Measurements from ENCODE around the gene MCCC1. TPM values are rescaled to one million over a fixed set of nuclear protein-coding genes. Genes with fewer than 3 reads are reported as not detected.

Gene MCCC1
- total and polyA plus RNA-seq, 2 donors (not counting 1 experiment from before 2014, with no cell fraction given) = 12.9 to 36.3 TPM

- Mint-ChIP-seq H3K27ac (no peak overlapping the region), H3K4me3 (no peak overlapping the region), H3K9me3 (ENCODE audit: insufficient read depth) (no peaks in the 10 kb centered on the region), H3K4me1 (no peaks in the 10 kb centered on the region), H3K27me3 (no peaks in the 10 kb centered on the region)
- TF ChIP-seq EZH2 (IDR thresholded peaks at IDR 0.05; ENCODE audit: borderline replicate concordance, insufficient read depth, low read depth, low read length, poor library complexity, severe bottlenecking) (no peak), CTCF (IDR thresholded peaks at IDR 0.05) (no peak)
- ATAC-seq (ENCODE audit: low read depth) = no peak
- ChIA-PET POLR2A (no interaction called here), CTCF (no interaction called here)
- no peak overlapping the region for H3K27ac ChIP-seq (ENCODE audit: low read length in 2 of 2)
- no peak for DNase-seq
- H3K9ac ChIP-seq (ENCODE audit: low read length) = no peak overlapping the region
- no peaks in the 10 kb centered on the region for H3K27me3 ChIP-seq (replicated peaks in 1 of 4; ENCODE audit: control extremely low read depth in 1 of 4, control insufficient read depth in 3 of 4, insufficient read depth in 4 of 4, low read length in 3 of 4)
- H4K20me1 ChIP-seq (ENCODE audit: control insufficient read depth, insufficient read depth, low read length, poor library complexity, severe bottlenecking) = no peaks in the 10 kb centered on the region
- H3K4me3 ChIP-seq (ENCODE audit: control extremely low read depth in 1 of 5, extremely low read depth in 1 of 5, insufficient read depth in 1 of 5, low read depth in 2 of 5, low read length in 4 of 5) = no peak overlapping the region
- H3K4me2 ChIP-seq (replicated peaks; ENCODE audit: low read depth, low read length, poor library complexity, severe bottlenecking) = no peak overlapping the region
- no peak overlapping the region for H2AFZ ChIP-seq (ENCODE audit: insufficient read depth, low read depth, low read length, poor library complexity, severe bottlenecking)
- H3K4me1 ChIP-seq (ENCODE audit: control insufficient read depth in 2 of 2, insufficient read depth in 2 of 2, low read length in 2 of 2) = no peaks in the 10 kb centered on the region
- no CpG with 5 or more reads among the region's 2 CpGs for WGBS (ENCODE audit: insufficient coverage)
- peaks cover 4 to 5% of the 10 kb centered on the region in 2 experiments for H3K36me3 ChIP-seq (replicated peaks in 1 of 2; ENCODE audit: control extremely low read depth in 1 of 2, control insufficient read depth in 1 of 2, extremely low read depth in 1 of 2, insufficient read depth in 2 of 2, low read length in 1 of 2)
- no peaks in the 10 kb centered on the region for H3K79me2 ChIP-seq (ENCODE audit: control insufficient read depth, insufficient read depth, low read length)
- H3K9me3 ChIP-seq (ENCODE audit: control extremely low read depth in 1 of 3, control insufficient read depth in 2 of 3, insufficient read depth in 1 of 3, low read length in 2 of 3) = no peaks in the 10 kb centered on the region
- intact Hi-C loops (cut with micrococcal nuclease) = no loop called here
Observed at GRCh38 chr3:183058351-183058750, 40.9 kb downstream of the MCCC1 start.

DNA sequence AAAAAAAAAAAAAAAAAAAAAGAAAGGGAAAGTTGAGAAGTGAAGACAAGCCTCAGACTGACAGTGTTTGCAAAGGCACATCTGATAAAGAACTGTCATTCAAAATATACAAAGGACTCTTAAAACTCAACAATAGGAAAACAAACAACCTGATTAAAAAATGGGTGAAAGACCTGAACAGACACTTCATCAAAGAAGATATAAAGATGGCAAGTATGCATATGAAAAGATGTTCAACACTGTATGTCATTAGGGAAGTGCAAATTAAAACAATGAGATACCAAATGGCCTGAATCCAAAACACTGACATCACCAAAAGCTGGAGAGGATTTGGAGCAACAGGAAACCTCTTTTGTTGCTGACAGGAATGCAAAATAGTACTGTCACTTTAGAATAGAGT is 48.6 kb downstream of the MCCC1 start:
- H3K27ac ChIP-seq (ENCODE audit: low read length in 2 of 2) = no peak overlapping the region
- no peaks in the 10 kb centered on the region for H3K79me2 ChIP-seq (ENCODE audit: control insufficient read depth, insufficient read depth, low read length)
- H3K4me2 ChIP-seq (replicated peaks; ENCODE audit: low read depth, low read length, poor library complexity, severe bottlenecking) = no peak overlapping the region
- DNase-seq (no peak), ATAC-seq (ENCODE audit: low read depth) (no peak)
- peaks cover 9 to 21% of the 10 kb centered on the region in 2 experiments for H3K36me3 ChIP-seq (replicated peaks in 1 of 2; ENCODE audit: control extremely low read depth in 1 of 2, control insufficient read depth in 1 of 2, extremely low read depth in 1 of 2, insufficient read depth in 2 of 2, low read length in 1 of 2)
- H3K9ac ChIP-seq (ENCODE audit: low read length) = no peak overlapping the region
- no peak overlapping the region for H2AFZ ChIP-seq (ENCODE audit: insufficient read depth, low read depth, low read length, poor library complexity, severe bottlenecking)
- no peaks in the 10 kb centered on the region for H4K20me1 ChIP-seq (ENCODE audit: control insufficient read depth, insufficient read depth, low read length, poor library complexity, severe bottlenecking)
- Mint-ChIP-seq H3K9me3 (ENCODE audit: insufficient read depth) (no peaks in the 10 kb centered on the region), H3K27me3 (no peaks in the 10 kb centered on the region), H3K4me1 (peaks cover 17% of the 10 kb centered on the region), H3K27ac (no peak overlapping the region), H3K4me3 (no peak overlapping the region)
- H3K27me3 ChIP-seq (replicated peaks in 1 of 4; ENCODE audit: control extremely low read depth in 1 of 4, control insufficient read depth in 3 of 4, insufficient read depth in 4 of 4, low read length in 3 of 4) = no peaks in the 10 kb centered on the region
- POLR2A ChIA-PET = interaction anchor here (0.7 kb wide), 1 partner anchor 35 kb away, joined by 3 read pairs; no protein-coding TSS in a partner anchor
- CTCF ChIA-PET = no interaction called here
- no peak overlapping the region for H3K4me3 ChIP-seq (ENCODE audit: control extremely low read depth in 1 of 5, extremely low read depth in 1 of 5, insufficient read depth in 1 of 5, low read depth in 2 of 5, low read length in 4 of 5)
- peaks cover 9 to 10% of the 10 kb centered on the region in 2 donors for H3K4me1 ChIP-seq (ENCODE audit: control insufficient read depth in 2 of 2, insufficient read depth in 2 of 2, low read length in 2 of 2)
- intact Hi-C loops (cut with micrococcal nuclease) = no loop called here
- no peaks in the 10 kb centered on the region for H3K9me3 ChIP-seq (ENCODE audit: control extremely low read depth in 1 of 3, control insufficient read depth in 2 of 3, insufficient read depth in 1 of 3, low read length in 2 of 3)
- TF ChIP-seq EZH2 (IDR thresholded peaks at IDR 0.05; ENCODE audit: borderline replicate concordance, insufficient read depth, low read depth, low read length, poor library complexity, severe bottlenecking) (no peak), CTCF (IDR thresholded peaks at IDR 0.05) (no peak)
